ENCODE data around the gene SEC14L5.

SEC14L5 gene

GRCh38 chr16:4917117-4917516 lies 41.0 kb upstream of the SEC14L5 start:
- TF ChIP-seq EZH2 (IDR thresholded peaks at IDR 0.05; ENCODE audit: borderline replicate concordance, low read length) = no peak
- Histone ChIP-seq H3K27me3 (ENCODE audit: insufficient read depth, low read length) (no peaks in the 10 kb centered on the region; the same call in 1 of the 2 replicates), H3F3A (ENCODE audit: insufficient read depth, low read length) (no peaks in the 10 kb centered on the region), H3K4me1 (ENCODE audit: insufficient read depth, low read length, severe bottlenecking) (no peaks in the 10 kb centered on the region), H3K36me3 (ENCODE audit: insufficient read depth, low read length) (no peaks in the 10 kb centered on the region), H3K4me3 (ENCODE audit: low read depth, low read length, poor library complexity, severe bottlenecking) (no peak overlapping the region), H3K79me2 (ENCODE audit: insufficient read depth, low read length) (no peaks in the 10 kb centered on the region), H3K9ac (ENCODE audit: low read length) (no peak overlapping the region), H4K20me1 (ENCODE audit: insufficient read depth, low read length) (no peaks in the 10 kb centered on the region), H3K4me2 (ENCODE audit: low read length) (no peak overlapping the region), H2AFZ (ENCODE audit: low read length) (no peak overlapping the region), H3K9me2 (ENCODE audit: low read depth, low read length) (no peaks in the 10 kb centered on the region), H3K27ac (ENCODE audit: low read depth, low read length, poor library complexity, severe bottlenecking) (no peak overlapping the region), H3K9me3 (ENCODE audit: low read length) (no peaks in the 10 kb centered on the region)

DNA sequence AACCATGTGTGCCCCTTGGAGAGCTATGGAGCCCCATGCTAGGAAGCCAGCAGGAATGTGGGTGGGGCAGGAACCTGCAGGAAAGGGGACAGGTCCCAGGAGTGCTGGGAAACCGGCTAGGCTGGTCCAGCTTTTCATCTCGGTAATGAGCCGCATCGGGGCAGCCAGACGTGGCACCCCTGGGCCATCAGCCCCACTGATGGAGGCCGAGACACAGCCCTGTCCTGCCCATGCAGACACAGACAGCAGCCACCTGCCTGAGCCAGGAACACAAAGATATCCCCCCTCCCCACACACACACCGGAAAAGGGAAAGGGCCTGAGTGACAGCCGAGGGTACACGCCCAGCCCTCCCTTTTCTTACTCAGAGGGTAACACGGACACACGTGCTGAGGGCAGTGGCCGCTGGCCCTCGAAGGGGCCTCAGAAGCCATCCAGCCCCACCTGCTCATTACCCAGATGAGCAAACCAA lies 39.3 kb upstream of the SEC14L5 start:
- Histone ChIP-seq H4K20me1 (ENCODE audit: insufficient read depth, low read length) (no peaks in the 10 kb centered on the region), H3K79me2 (ENCODE audit: insufficient read depth, low read length) (no peaks in the 10 kb centered on the region), H3K9ac (ENCODE audit: low read length) (no peak overlapping the region), H3K4me3 (ENCODE audit: low read depth, low read length, poor library complexity, severe bottlenecking) (no peak overlapping the region), H3K27me3 (ENCODE audit: insufficient read depth, low read length) (peaks cover 5% of the 10 kb centered on the region; the same call in 1 of the 2 replicates), H3K9me3 (ENCODE audit: low read length) (no peaks in the 10 kb centered on the region), H3F3A (ENCODE audit: insufficient read depth, low read length) (no peaks in the 10 kb centered on the region), H3K36me3 (ENCODE audit: insufficient read depth, low read length) (no peaks in the 10 kb centered on the region), H3K27ac (ENCODE audit: low read depth, low read length, poor library complexity, severe bottlenecking) (no peak overlapping the region), H3K9me2 (ENCODE audit: low read depth, low read length) (no peaks in the 10 kb centered on the region), H3K4me2 (ENCODE audit: low read length) (no peak overlapping the region), H3K4me1 (ENCODE audit: insufficient read depth, low read length, severe bottlenecking) (no peaks in the 10 kb centered on the region), H2AFZ (ENCODE audit: low read length) (no peak overlapping the region)
- TF ChIP-seq CTCF (IDR thresholded peaks at IDR 0.05; ENCODE audit: low read length) = no peak
- TF ChIP-seq EZH2 (IDR thresholded peaks at IDR 0.05; ENCODE audit: borderline replicate concordance, low read length) = no peak

GRCh38 chr16:4920826-4921225 lies 37.3 kb upstream of the SEC14L5 start:
- Histone ChIP-seq H3K9ac (ENCODE audit: low read length) (no peak overlapping the region), H3K27me3 (ENCODE audit: insufficient read depth, low read length) (peaks cover 8% of the 10 kb centered on the region; the same call in 1 of the 2 replicates), H2AFZ (ENCODE audit: low read length) (no peak overlapping the region), H3K27ac (ENCODE audit: low read depth, low read length, poor library complexity, severe bottlenecking) (no peak overlapping the region), H3F3A (ENCODE audit: insufficient read depth, low read length) (no peaks in the 10 kb centered on the region), H3K36me3 (ENCODE audit: insufficient read depth, low read length) (no peaks in the 10 kb centered on the region), H3K4me2 (ENCODE audit: low read length) (no peak overlapping the region), H3K4me1 (ENCODE audit: insufficient read depth, low read length, severe bottlenecking) (no peaks in the 10 kb centered on the region), H4K20me1 (ENCODE audit: insufficient read depth, low read length) (no peaks in the 10 kb centered on the region), H3K9me3 (ENCODE audit: low read length) (no peaks in the 10 kb centered on the region), H3K9me2 (ENCODE audit: low read depth, low read length) (no peaks in the 10 kb centered on the region), H3K4me3 (ENCODE audit: low read depth, low read length, poor library complexity, severe bottlenecking) (no peak overlapping the region), H3K79me2 (ENCODE audit: insufficient read depth, low read length) (no peaks in the 10 kb centered on the region)
- TF ChIP-seq CTCF (IDR thresholded peaks at IDR 0.05; ENCODE audit: low read length) = no peak
- no peak for TF ChIP-seq EZH2 (IDR thresholded peaks at IDR 0.05; ENCODE audit: borderline replicate concordance, low read length)

DNA sequence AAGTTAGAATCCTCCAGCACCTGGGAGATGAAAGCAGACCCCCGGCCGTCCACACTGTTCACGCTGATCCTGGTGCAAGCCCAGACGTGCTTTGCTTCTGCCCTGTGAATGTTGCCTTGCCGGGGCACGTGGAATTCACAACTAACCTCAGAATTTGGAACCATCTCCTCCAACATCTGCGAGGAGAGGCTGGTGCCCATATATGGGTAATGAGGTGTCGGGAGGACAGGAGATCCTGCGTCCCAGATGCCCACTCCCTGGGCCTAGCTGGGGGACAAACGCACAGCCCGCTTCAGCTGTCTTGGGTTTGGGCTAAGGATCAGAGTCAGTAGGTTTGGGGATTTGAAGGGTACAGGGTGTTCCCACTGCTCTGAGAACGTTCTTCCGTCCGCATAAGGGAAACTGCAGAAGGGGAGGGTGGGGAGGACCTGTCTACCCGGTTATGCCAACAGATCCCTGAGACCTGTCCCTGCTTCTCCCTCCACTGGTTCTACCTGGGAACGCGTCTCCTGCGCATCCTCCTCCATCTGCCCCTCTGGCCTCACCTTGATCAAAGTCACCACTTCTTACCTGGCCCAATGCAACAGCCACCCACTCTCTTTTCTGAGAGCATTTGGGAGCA lies 35.3 kb upstream of the SEC14L5 start:
- no peak overlapping the region for H2AFZ ChIP-seq (ENCODE audit: low read length)
- no peak overlapping the region for H3K27ac ChIP-seq (ENCODE audit: low read depth, low read length, poor library complexity, severe bottlenecking)
- H3K27me3 ChIP-seq (ENCODE audit: insufficient read depth, low read length) = peaks cover 11% of the 10 kb centered on the region; the same call in 1 of the 2 replicates
- no peak for TF ChIP-seq EZH2 (IDR thresholded peaks at IDR 0.05; ENCODE audit: borderline replicate concordance, low read length)
- no peak for TF ChIP-seq CTCF (IDR thresholded peaks at IDR 0.05; ENCODE audit: low read length)
- H3K4me1 ChIP-seq (ENCODE audit: insufficient read depth, low read length, severe bottlenecking) = no peaks in the 10 kb centered on the region
- no peak overlapping the region for H3K4me2 ChIP-seq (ENCODE audit: low read length)
- no peak overlapping the region for H3K9ac ChIP-seq (ENCODE audit: low read length)
- no peaks in the 10 kb centered on the region for H3K79me2 ChIP-seq (ENCODE audit: insufficient read depth, low read length)
- H3K9me3 ChIP-seq (ENCODE audit: low read length) = peaks cover 8% of the 10 kb centered on the region
- H3K36me3 ChIP-seq (ENCODE audit: insufficient read depth, low read length) = peaks cover 5% of the 10 kb centered on the region; the same call in 1 of the 2 replicates
- H3K9me2 ChIP-seq (ENCODE audit: low read depth, low read length) = no peaks in the 10 kb centered on the region
- H3K4me3 ChIP-seq (ENCODE audit: low read depth, low read length, poor library complexity, severe bottlenecking) = no peak overlapping the region
- no peaks in the 10 kb centered on the region for H3F3A ChIP-seq (ENCODE audit: insufficient read depth, low read length)
- no peaks in the 10 kb centered on the region for H4K20me1 ChIP-seq (ENCODE audit: insufficient read depth, low read length)
